HG03575 (cell line): ENCODE data around the gene FADS2.

Experiments used
- ATAC-seq: cut with Tn5 transposase; IDR thresholded peaks from one replicate; pipeline ENCODE4 v1.9.1; 2021; ENCODE audit not compliant: unreplicated experiment, insufficient number of reproducible peaks, low FRiP score; ENCODE audit errors: extremely low read depth

The FADS2 gene

GRCh38 chr11:61794579-61794978 is 33.5 kb upstream of the FADS2 start:
- no peak for ATAC-seq

- ATAC-seq, result no peak
Measured at GRCh38 chr11:61795459-61795858, 32.6 kb upstream of the FADS2 start.

GRCh38 chr11:61795876-61796526 is 32.1 kb upstream of the FADS2 start:
- ATAC-seq, result no peak

- no peak for ATAC-seq
Measured at GRCh38 chr11:61797263-61797944, 30.7 kb upstream of the FADS2 start.

GRCh38 chr11:61799665-61800284 is 28.3 kb upstream of the FADS2 start:
- ATAC-seq, result no peak

GRCh38 chr11:61800331-61801281 is 27.5 kb upstream of the FADS2 start:
- ATAC-seq, result no peak

- ATAC-seq, result no peak
Measured at GRCh38 chr11:61802605-61803004, 25.5 kb upstream of the FADS2 start.

GRCh38 chr11:61803889-61804647 is 24.0 kb upstream of the FADS2 start:
- no peak for ATAC-seq

GRCh38 chr11:61805146-61805545 is 23.0 kb upstream of the FADS2 start:
- no peak for ATAC-seq

GRCh38 chr11:61806785-61807184 is 21.3 kb upstream of the FADS2 start:
- no peak for ATAC-seq

- ATAC-seq, result no peak
Measured at GRCh38 chr11:61810671-61811175, 17.4 kb upstream of the FADS2 start.

GRCh38 chr11:61811831-61812230 is 16.3 kb upstream of the FADS2 start:
- no peak for ATAC-seq

- ATAC-seq, result no peak
Measured at GRCh38 chr11:61812736-61813411, 15.2 kb upstream of the FADS2 start.

- ATAC-seq, result no peak
Measured at GRCh38 chr11:61814247-61814957, 13.7 kb upstream of the FADS2 start.

GRCh38 chr11:61814958-61815789 is 12.9 kb upstream of the FADS2 start:
- no peak for ATAC-seq
